K562 (cell line): ENCODE data around the gene TMED4. TPM values are rescaled to one million over a fixed set of nuclear protein-coding genes. Genes with fewer than 3 reads are reported as not detected.

Source experiments
- ATAC-seq: fragments of 200-7000 bp; cut with Tn5 transposase; 3 replicates; pipeline ENCODE4 v1.9.1; 2020; ENCODE audit warnings: moderate library complexity
- BruUV-seq: library from RNA; stranded (reverse); fragments of 400-500 nt; replicated peaks from 2 replicates; lab custom pipeline; 2021; lab: Mats Ljungman, UMichigan
- CTCF ChIA-PET: fragments of 300-600 bp; formaldehyde crosslinking; extraction: SDS; loops from one replicate; lab custom pipeline; 2021; ENCODE audit warnings: low intra/inter-chr PET ratio; lab: Yijun Ruan, JAX
- POLR2A ChIA-PET: fragments of 300-600, 350-650 bp; sonication (Branson Sonifier 250); formaldehyde crosslinking; extraction: SDS; loops from one replicate; lab custom pipeline; 2021; ENCODE audit warnings: antibody characterized with exemption, inconsistent platforms; lab: Yijun Ruan, JAX
- DNase-seq, 4 experiments: peaks; one replicate each; pipeline versions ENCODE4 v3.0.0 to v3.0.0-alpha.2; 2011 to 2018; ENCODE audit warnings: low spot score in 3 of 4, mixed read lengths in 3 of 4; ENCODE audit errors: extremely low read depth in 1 of 4
- FAIRE-seq: peaks from 2 replicates; lab custom pipeline; 2011; peaks lifted over from hg19 to GRCh38; lab: Jason Lieb, UNC
- H2AFZ ChIP-seq: 2 replicates; pipeline ENCODE4 v1.6.0; 2011; ENCODE audit warnings: low read depth, low read length, control low read depth, inconsistent platforms
- H3K27ac ChIP-seq: fragments of 200-600 bp; 3 replicates; pipeline ENCODE4 v1.8.0; 2011; ENCODE audit warnings: low read depth, mild to moderate bottlenecking, control low read depth, inconsistent platforms, low read length, moderate library complexity, mixed read lengths; ENCODE audit errors: extremely low read depth
- H3K27me3 ChIP-seq, 2 experiments: fragments of 300-600 bp in 1 of 2; 2 replicates in 1 of 2; 3 replicates in 1 of 2; pipeline versions ENCODE4 v1.6.0 to v1.8.0; 2011; ENCODE audit warnings: inconsistent platforms in 2 of 2, low read length in 2 of 2, mild to moderate bottlenecking in 1 of 2, mixed read lengths in 1 of 2, moderate library complexity in 1 of 2; ENCODE audit not compliant: control insufficient read depth in 2 of 2, insufficient read depth in 2 of 2
- H3K36me3 ChIP-seq: fragments of 300-600 bp; 3 replicates; pipeline ENCODE4 v1.8.0; 2011; ENCODE audit warnings: mild to moderate bottlenecking, low read length, inconsistent platforms; ENCODE audit not compliant: control insufficient read depth, insufficient read depth
- H3K4me1 ChIP-seq, 2 experiments: fragments of 200-600 bp in 1 of 2; replicated peaks in 1 of 2; 2 replicates in 1 of 2; 3 replicates in 1 of 2; pipeline versions ENCODE4 v1.5.1 to v1.8.0; 2011; ENCODE audit warnings: inconsistent platforms in 2 of 2, low read length in 2 of 2, mild to moderate bottlenecking in 1 of 2, mixed read lengths in 1 of 2, moderate library complexity in 1 of 2; ENCODE audit not compliant: control insufficient read depth in 2 of 2, insufficient read depth in 2 of 2
- H3K4me2 ChIP-seq: 2 replicates; pipeline ENCODE4 v1.6.1; 2011; ENCODE audit warnings: low read length, control low read depth, inconsistent platforms, mixed read lengths; ENCODE audit not compliant: insufficient read depth
- H3K4me3 ChIP-seq: fragments of 200-600 bp; sonication (generic), shearing (Covaris generic); 2 replicates; pipeline ENCODE4 v1.5.1; 2016; ENCODE audit warnings: control low read depth, inconsistent platforms
- H3K79me2 ChIP-seq: fragments of 200-600 bp; 3 replicates; pipeline ENCODE4 v1.8.0; 2011; ENCODE audit warnings: low read length, inconsistent platforms; ENCODE audit not compliant: control insufficient read depth, insufficient read depth
- H3K9ac ChIP-seq, 2 experiments: 2 replicates each; pipeline versions ENCODE4 v1.6.0 to v1.6.1; 2011; ENCODE audit warnings: low read depth in 2 of 2, low read length in 2 of 2, control low read depth in 1 of 2, inconsistent platforms in 1 of 2, mild to moderate bottlenecking in 1 of 2, mixed read lengths in 1 of 2; ENCODE audit not compliant: insufficient read depth in 1 of 2
- H3K9me1 ChIP-seq: one replicate; pipeline ENCODE4 v1.6.0; 2011; ENCODE audit warnings: inconsistent platforms, mild to moderate bottlenecking, low read length, moderate library complexity; ENCODE audit not compliant: control insufficient read depth, insufficient read depth
- H3K9me3 ChIP-seq: replicated peaks from 2 replicates; pipeline ENCODE4 v1.5.1; 2011; ENCODE audit warnings: low read depth, low read length, inconsistent platforms; ENCODE audit not compliant: control insufficient read depth, insufficient read depth
- H4K20me1 ChIP-seq: replicated peaks from 2 replicates; pipeline ENCODE4 v1.6.1; 2011; ENCODE audit warnings: low read length, inconsistent platforms, mixed read lengths; ENCODE audit not compliant: control insufficient read depth, insufficient read depth
- BMI1 ChIP-seq: fragments of 150-350 bp; IDR thresholded peaks from 2 replicates; pipeline ENCODE4 v1.6.1; 2014; ENCODE audit warnings: low read length
- CBX3 ChIP-seq, 2 experiments: IDR thresholded peaks; 1 replicate in 1 of 2; 2 replicates in 1 of 2; pipeline ENCODE4 v1.6.1; 2012; ENCODE audit warnings: inconsistent platforms in 2 of 2, low read length in 2 of 2, borderline replicate concordance in 1 of 2, control low read depth in 1 of 2
- CC2D1A ChIP-seq: fragments of 450-650 bp; IDR thresholded peaks from 2 replicates; pipeline ENCODE4 v1.6.1; 2017; ENCODE audit warnings: mild to moderate bottlenecking
- CREB3 ChIP-seq: fragments of 450-650 bp; conservative IDR thresholded peaks from 2 replicates; pipeline ENCODE4 v1.6.1; 2016; ENCODE audit warnings: missing genetic modification characterization, low read depth, mild to moderate bottlenecking, missing compliant biosample characterization, moderate library complexity
- MYBL2 ChIP-seq, 2 experiments: fragments of 450-650 bp in 1 of 2; sonication (generic) in 1 of 2; formaldehyde crosslinking in 1 of 2; IDR thresholded peaks; 2 replicates each; pipeline versions ENCODE4 v1.6.1 to v1.8.1; 2017 to 2022; ENCODE audit warnings: borderline replicate concordance in 1 of 2, inconsistent platforms in 1 of 2, low read depth in 1 of 2, mild to moderate bottlenecking in 1 of 2, missing genetic modification reagents in 1 of 2, moderate library complexity in 1 of 2
- NCOA6 ChIP-seq: fragments of 450-650 bp; IDR thresholded peaks from 2 replicates; pipeline ENCODE4 v1.6.1; 2017; ENCODE audit warnings: mild to moderate bottlenecking
- TGIF2 ChIP-seq: sonication (generic); formaldehyde crosslinking; IDR thresholded peaks from 2 replicates; pipeline ENCODE4 v1.8.1; 2022; ENCODE audit warnings: mild to moderate bottlenecking, missing genetic modification reagents, moderate library complexity
- UBTF ChIP-seq, 2 experiments: IDR thresholded peaks; 2 replicates each; pipeline ENCODE4 v1.6.1; 2012; ENCODE audit warnings: improper control_type of control experiment in 2 of 2, low read depth in 2 of 2, low read length in 2 of 2, borderline replicate concordance in 1 of 2
- ZNF511 ChIP-seq: sonication (generic); formaldehyde crosslinking; IDR thresholded peaks from 2 replicates; pipeline ENCODE4 v1.8.0; 2022; ENCODE audit warnings: mild to moderate bottlenecking, missing genetic modification reagents
- WGBS: fragments of 100-300 bp; shearing (Covaris generic); methylation state at CpG from one replicate; pipeline ENCODE4 v1.1.6; 2016; ENCODE audit warnings: low coverage, mixed read lengths; ENCODE audit not compliant: insufficient coverage; ENCODE audit errors: missing lambda C conversion rate; 5-methylcytosine and 5-hydroxymethylcytosine counted together
- in situ Hi-C: fragments of 300-500 bp; cut with MboI; formaldehyde crosslinking; loops from 4 replicates; pipeline ENCODE4 v1.15.0; 2018; ENCODE audit warnings: inconsistent platforms, mixed read lengths
- intact Hi-C: fragments of 100-400 bp; cut with micrococcal nuclease; formaldehyde crosslinking; loops from 2 replicates; pipeline ENCODE4 v1.14.2; 2022
- polyA plus RNA-seq, 8 experiments: library from polyadenylated mRNA; depleted of rRNA in 4 of 8; stranded (reverse) in 5 of 8; unstranded in 3 of 8; fragments of >200 nt; fragmentation: Nextera tagmentation in 2 of 8; fragmentation: Illumina TruSeq in 1 of 8; extraction: Ambion mirVana in 2 of 8; extraction: Trizol in 1 of 8; gene quantifications; 2 replicates each; pipeline versions ENCODE4 v1.2.1 to v1.2.3, GENCODE V29; 2011 to 2014; ENCODE audit warnings: inconsistent platforms in 1 of 8, missing spikeins in 1 of 8
- total RNA-seq, 7 experiments: library from RNA; depleted of rRNA in 6 of 7; stranded (reverse); fragments of >200 nt in 6 of 7; fragmentation: Illumina TruSeq in 2 of 7; extraction: Trizol in 2 of 7; gene quantifications; 2 replicates each; pipeline versions ENCODE4 v1.2.1 to v1.2.3, GENCODE V29; 2011 to 2021; ENCODE audit warnings: low replicate concordance in 1 of 7
- TF ChIP-seq, protein P1 (sequence below): fragments of 450-650 bp; formaldehyde crosslinking; conservative IDR thresholded peaks from 2 replicates; pipeline ENCODE4 v1.4.0; 2022; ENCODE audit warnings: mild to moderate bottlenecking, missing genetic modification characterization

The TMED4 gene
- total and polyA plus RNA-seq, 9 of the 15 experiments (the other 6 are each of a cell fraction or from before 2014, with no cell fraction given), result 20.3 to 64.0 (median 42.1) TPM

DNA sequence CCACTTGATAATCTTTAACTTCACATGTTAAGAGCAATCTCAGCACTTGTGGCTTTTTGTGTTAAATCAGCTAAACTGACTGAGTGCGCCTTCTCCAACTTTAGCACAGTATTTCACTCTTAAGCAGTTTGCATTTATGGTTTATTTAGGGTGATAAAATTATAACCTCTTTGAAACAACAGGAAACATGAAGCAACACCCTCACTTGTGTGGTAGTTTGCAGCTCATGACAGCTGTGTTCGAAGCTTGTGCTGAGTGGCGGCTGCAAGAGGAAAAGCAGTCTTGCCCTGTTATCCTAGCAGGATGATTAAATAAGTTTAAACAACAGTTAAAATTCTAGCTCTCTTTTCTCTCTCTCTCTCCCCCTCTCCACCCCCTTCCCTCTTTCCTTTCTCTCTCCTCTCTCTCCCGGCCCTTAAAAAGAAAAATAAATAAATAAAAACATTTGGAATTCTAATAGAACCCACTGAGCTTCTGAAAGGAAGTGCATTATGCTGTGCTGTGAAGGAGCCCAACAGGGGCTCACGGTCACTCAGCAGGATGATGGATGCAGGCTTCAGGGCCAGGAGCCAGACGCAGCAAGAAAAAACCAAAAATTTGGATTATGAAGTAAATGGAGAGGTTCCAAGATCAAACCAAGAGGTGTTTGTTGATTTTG, 49.6 kb upstream of the TMED4 start:
- peaks cover 21 to 27% of the 10 kb centered on the region in 2 experiments for H3K4me1 ChIP-seq
- no peak overlapping the region for H3K4me2 ChIP-seq
- POLR2A ChIA-PET, result interaction anchor here (0.7 to 1.3 kb wide), 3 partner anchors 14 to 58 kb away, joined by 3 to 4 read pairs (median 3); no protein-coding TSS in a partner anchor

More for the DNA sequence above, 49.6 kb upstream of the TMED4 start:
- CTCF ChIA-PET, result no interaction called here
- peaks cover 6% of the 10 kb centered on the region; the same call in 1 of the 2 replicates for H4K20me1 ChIP-seq
- H3K79me2 ChIP-seq, result peaks cover 19% of the 10 kb centered on the region
- H3K27me3 ChIP-seq, result no peaks in the 10 kb centered on the region
- H3K9me1 ChIP-seq, result no peaks in the 10 kb centered on the region
- DNase-seq (no peak), FAIRE-seq (no peak), ATAC-seq (no peak)
- no peak overlapping the region for H3K27ac ChIP-seq
- BruUV-seq, result no TSS peak
- TF ChIP-seq, protein P1, sequence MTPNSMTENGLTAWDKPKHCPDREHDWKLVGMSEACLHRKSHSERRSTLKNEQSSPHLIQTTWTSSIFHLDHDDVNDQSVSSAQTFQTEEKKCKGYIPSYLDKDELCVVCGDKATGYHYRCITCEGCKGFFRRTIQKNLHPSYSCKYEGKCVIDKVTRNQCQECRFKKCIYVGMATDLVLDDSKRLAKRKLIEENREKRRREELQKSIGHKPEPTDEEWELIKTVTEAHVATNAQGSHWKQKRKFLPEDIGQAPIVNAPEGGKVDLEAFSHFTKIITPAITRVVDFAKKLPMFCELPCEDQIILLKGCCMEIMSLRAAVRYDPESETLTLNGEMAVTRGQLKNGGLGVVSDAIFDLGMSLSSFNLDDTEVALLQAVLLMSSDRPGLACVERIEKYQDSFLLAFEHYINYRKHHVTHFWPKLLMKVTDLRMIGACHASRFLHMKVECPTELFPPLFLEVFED, result no peak
- TF ChIP-seq UBTF (IDR thresholded peaks at IDR 0.05; ENCODE audit: borderline replicate concordance in 1 of 2, low read depth in 2 of 2, low read length in 2 of 2) (no peak), TGIF2 (no peak), CBX3 (IDR thresholded peaks at IDR 0.05; ENCODE audit: borderline replicate concordance in 1 of 2, low read length in 2 of 2) (no peak), CC2D1A (no peak), NCOA6 (no peak), ZNF511 (no peak), BMI1 (no peak), MYBL2 (IDR thresholded peaks at IDR 0.05; ENCODE audit: low read depth) (no peak), MYBL2 (CRISPR knock-in tag; IDR thresholded peaks at IDR 0.05; ENCODE audit: borderline replicate concordance) (no peak), CREB3 (tag) (no peak)
- H2AFZ ChIP-seq, result no peak overlapping the region
- in situ Hi-C loops, result no loop called here
- no peak overlapping the region for H3K4me3 ChIP-seq
- intact Hi-C loops, result no loop called here
- H3K36me3 ChIP-seq, result peaks cover 38% of the 10 kb centered on the region; the same call in 2 of the 3 replicates
- H3K9me3 ChIP-seq, result no peaks in the 10 kb centered on the region
- H3K9ac ChIP-seq, result no peak overlapping the region; a peak in 1 of 4 replicates
- 86% methylated on average over 6 of the region's 6 CpGs for WGBS
